Stimulated activated naive B cell treated with anti-CD40 and anti-IgM and Interleukin-4, amounts not matched to agents 10 μg/mL and 1 μg/mL and 100 μg/mL, for 72 hours (primary cell): ENCODE measurements around the gene NEUROG2.
"Not testable (repeated sequence)": the region's sequence is repeated elsewhere in the genome, so short reads cannot be mapped to it uniquely, and the experiment has no call there.

Experiments
- ATAC-seq, 2 donors: fragments of 150-1000 bp; cut with Tn5 transposase; replicated peaks; 2 replicates each; pipeline ENCODE4 v1.10.0; 2021; ENCODE audit warnings: moderate library complexity in 1 of 2
- DNase-seq: peaks from one replicate; pipeline ENCODE4 v3.0.0; 2021
- H3K27ac Mint-ChIP-seq: one replicate; pipeline ENCODE4 v1.8.0; 2022; ENCODE audit warnings: mild to moderate bottlenecking, mixed read lengths
- H3K27me3 Mint-ChIP-seq, 2 donors: one replicate each; pipeline ENCODE4 v1.8.0; 2022; ENCODE audit warnings: mixed read lengths in 2 of 2
- H3K36me3 Mint-ChIP-seq, 2 donors: one replicate each; pipeline ENCODE4 v1.8.0; 2022; ENCODE audit warnings: mixed read lengths in 2 of 2, mild to moderate bottlenecking in 1 of 2
- H3K4me1 Mint-ChIP-seq, 2 donors: one replicate each; pipeline ENCODE4 v1.8.0; 2022; ENCODE audit warnings: mixed read lengths in 2 of 2, mild to moderate bottlenecking in 1 of 2
- H3K4me3 Mint-ChIP-seq, 2 donors: one replicate each; pipeline ENCODE4 v1.8.0; 2022; ENCODE audit warnings: mild to moderate bottlenecking in 2 of 2, mixed read lengths in 2 of 2, moderate library complexity in 1 of 2
- H3K9me3 Mint-ChIP-seq, 2 donors: one replicate each; pipeline ENCODE4 v1.8.0; 2022; ENCODE audit warnings: mixed read lengths in 2 of 2, mild to moderate bottlenecking in 1 of 2

NEUROG2 gene

DNA sequence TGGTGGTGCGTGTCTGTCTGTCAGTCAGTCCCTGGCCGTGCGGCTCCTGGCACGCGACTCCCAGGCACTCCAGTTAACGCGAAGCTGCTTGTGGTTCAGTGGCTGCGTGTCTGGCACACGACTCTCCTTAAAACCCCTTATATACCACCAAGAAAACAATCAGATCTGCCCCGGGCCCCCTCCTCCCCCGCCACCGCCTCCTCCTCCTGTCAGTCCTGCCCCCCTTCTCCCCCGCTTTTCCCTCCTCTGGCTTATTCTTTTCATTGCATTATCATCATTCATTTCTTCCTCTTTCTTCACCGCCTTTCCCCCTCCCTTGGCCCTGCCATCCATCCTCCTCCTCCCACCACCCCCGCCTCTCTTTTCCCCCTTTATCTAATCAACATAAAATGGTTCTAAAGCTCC is at the start of gene NEUROG2:
NEUROG2 (minus strand) TSS at position 115 of the 405 bp plus-strand sequence. CDS start 705 bp downstream, outside the sequence.
- Mint-ChIP-seq H3K36me3 (peaks cover 2 to 8% of the 10 kb centered on the region in 2 donors), H3K27me3 (peaks cover 81 to 89% of the 10 kb centered on the region in 2 donors), H3K9me3 (peaks cover 0 to 6% of the 10 kb centered on the region in 2 donors), H3K4me3 (peak within 1 kb of the TSS; percentile 92 to 95), H3K4me1 (peaks cover 45 to 68% of the 10 kb centered on the region in 2 donors), H3K27ac (peak within 1 kb of the TSS; percentile 93)
- DNase-seq = no peak
- ATAC-seq = no peak

DNA sequence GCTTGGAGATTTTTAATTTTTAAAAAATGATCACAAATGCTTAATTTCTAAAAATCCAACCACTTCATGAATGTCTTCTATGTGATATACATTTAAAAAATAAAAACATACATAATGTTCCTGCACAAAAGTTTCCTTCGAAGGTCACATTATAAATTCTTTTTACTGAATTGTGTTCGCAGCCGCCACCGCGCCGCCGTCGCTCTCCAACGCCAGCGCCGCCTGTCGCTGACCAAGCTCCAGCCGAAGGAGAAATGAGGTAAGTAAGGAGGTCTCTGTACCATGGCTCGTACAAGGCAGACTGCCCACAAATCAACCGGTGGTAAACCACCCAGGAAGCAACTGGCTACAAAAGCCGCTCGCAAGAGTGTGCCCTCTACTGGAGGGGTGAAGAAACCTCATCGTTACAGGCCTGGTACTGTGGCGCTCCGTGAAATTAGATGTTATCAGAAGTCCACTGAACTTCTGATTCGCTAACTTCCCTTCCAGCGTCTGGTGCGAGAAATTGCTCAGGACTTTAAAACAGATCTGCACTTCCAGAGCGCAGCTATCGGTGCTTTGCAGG is 48.8 kb upstream of the NEUROG2 start:
- no peak for ATAC-seq
- Mint-ChIP-seq H3K27ac (no peak overlapping the region), H3K9me3 (peaks cover 0 to 2% of the 10 kb centered on the region in 2 donors), H3K27me3 (no peaks in the 10 kb centered on the region), H3K4me3 (no peak overlapping the region), H3K36me3 (peaks cover 17 to 19% of the 10 kb centered on the region in 2 donors), H3K4me1 (peaks cover 6 to 11% of the 10 kb centered on the region in 2 donors)
- DNase-seq = no peak

- Mint-ChIP-seq H3K9me3 (peaks cover 0 to 5% of the 10 kb centered on the region in 2 donors), H3K27me3 (no peaks in the 10 kb centered on the region), H3K36me3 (peaks cover 18 to 20% of the 10 kb centered on the region in 2 donors), H3K27ac (no peak overlapping the region), H3K4me1 (peaks cover 8 to 15% of the 10 kb centered on the region in 2 donors), H3K4me3 (no peak overlapping the region)
- ATAC-seq (no peak), DNase-seq (no peak)
These were observed 47.6 kb upstream of the NEUROG2 start for GRCh38 chr4:112563431-112564200.

- DNase-seq = no peak
- Mint-ChIP-seq H3K4me3 (no peak overlapping the region), H3K36me3 (peaks cover 10 to 24% of the 10 kb centered on the region in 2 donors), H3K9me3 (peaks cover 0 to 5% of the 10 kb centered on the region in 2 donors), H3K27ac (no peak overlapping the region), H3K27me3 (no peaks in the 10 kb centered on the region), H3K4me1 (peaks cover 8 to 15% of the 10 kb centered on the region in 2 donors)
- ATAC-seq = no peak
These were observed 46.4 kb upstream of the NEUROG2 start for GRCh38 chr4:112562254-112562879.

GRCh38 chr4:112560084-112560483 is 44.1 kb upstream of the NEUROG2 start:
- DNase-seq (no peak), ATAC-seq (peak; percentile 53 to 67)
- H3K36me3 Mint-ChIP-seq = peaks cover 6 to 17% of the 10 kb centered on the region in 2 donors
- H3K4me1 Mint-ChIP-seq = peaks cover 8 to 15% of the 10 kb centered on the region in 2 donors
- H3K27ac Mint-ChIP-seq = no peak overlapping the region
- H3K4me3 Mint-ChIP-seq = no peak overlapping the region
- H3K27me3 Mint-ChIP-seq = no peaks in the 10 kb centered on the region
- peaks cover 0 to 5% of the 10 kb centered on the region in 2 donors for H3K9me3 Mint-ChIP-seq

- no peak for DNase-seq
- Mint-ChIP-seq H3K36me3 (peaks cover 6 to 17% of the 10 kb centered on the region in 2 donors), H3K27me3 (no peaks in the 10 kb centered on the region), H3K4me1 (peaks cover 8 to 15% of the 10 kb centered on the region in 2 donors), H3K9me3 (peaks cover 0 to 5% of the 10 kb centered on the region in 2 donors), H3K4me3 (no peak overlapping the region), H3K27ac (no peak overlapping the region)
- no peak for ATAC-seq
These were observed 43.1 kb upstream of the NEUROG2 start for GRCh38 chr4:112559053-112559452.

GRCh38 chr4:112557676-112558411 is 41.9 kb upstream of the NEUROG2 start:
- Mint-ChIP-seq H3K27ac (no peak overlapping the region), H3K4me3 (no peak overlapping the region), H3K4me1 (peaks cover 7 to 15% of the 10 kb centered on the region in 2 donors), H3K27me3 (no peaks in the 10 kb centered on the region), H3K36me3 (peaks cover 8 to 14% of the 10 kb centered on the region in 2 donors), H3K9me3 (peaks cover 0 to 5% of the 10 kb centered on the region in 2 donors)
- no peak for DNase-seq
- ATAC-seq = no peak

GRCh38 chr4:112554271-112554670 is 38.3 kb upstream of the NEUROG2 start:
- not testable (repeated sequence) for H3K36me3 Mint-ChIP-seq, H3K9me3 Mint-ChIP-seq, H3K27ac Mint-ChIP-seq, H3K4me1 Mint-ChIP-seq, DNase-seq, H3K4me3 Mint-ChIP-seq, ATAC-seq, H3K27me3 Mint-ChIP-seq

- Mint-ChIP-seq H3K9me3 (no peaks in the 10 kb centered on the region), H3K27me3 (no peaks in the 10 kb centered on the region), H3K27ac (no peak overlapping the region), H3K36me3 (peaks cover 0 to 2% of the 10 kb centered on the region in 2 donors), H3K4me3 (no peak overlapping the region), H3K4me1 (no peaks in the 10 kb centered on the region)
- ATAC-seq (no peak), DNase-seq (no peak)
These were observed 36.7 kb upstream of the NEUROG2 start for GRCh38 chr4:112552668-112553067.

DNA sequence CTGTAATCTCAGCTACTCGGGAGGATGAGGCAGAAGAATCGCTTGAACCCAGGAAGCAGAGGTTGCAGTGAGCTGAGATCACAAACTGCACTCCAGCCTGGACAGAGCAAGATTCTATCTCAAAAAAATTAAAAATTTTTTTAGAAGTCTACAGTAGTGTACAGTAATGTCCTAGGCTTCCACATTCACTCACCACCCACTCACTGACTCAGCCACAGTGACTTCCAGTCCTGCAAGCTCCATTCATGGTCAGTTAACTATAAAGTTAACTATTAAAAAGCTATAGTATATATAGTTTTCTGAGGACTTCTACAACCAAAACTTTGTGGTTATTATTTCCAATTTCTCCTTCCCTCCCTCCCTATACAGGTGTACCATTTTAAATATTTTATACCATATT is 34.7 kb upstream of the NEUROG2 start:
- Mint-ChIP-seq H3K27ac (no peak overlapping the region), H3K4me1 (no peaks in the 10 kb centered on the region), H3K27me3 (no peaks in the 10 kb centered on the region), H3K9me3 (no peaks in the 10 kb centered on the region), H3K36me3 (peaks cover 2 to 4% of the 10 kb centered on the region in 2 donors), H3K4me3 (no peak overlapping the region)
- DNase-seq = no peak
- no peak for ATAC-seq

GRCh38 chr4:112546476-112546875 is 30.5 kb upstream of the NEUROG2 start:
- no peak overlapping the region for H3K27ac Mint-ChIP-seq
- H3K9me3 Mint-ChIP-seq = no peaks in the 10 kb centered on the region
- no peaks in the 10 kb centered on the region for H3K27me3 Mint-ChIP-seq
- ATAC-seq = no peak
- peaks cover 3 to 7% of the 10 kb centered on the region in 2 donors for H3K36me3 Mint-ChIP-seq
- no peaks in the 10 kb centered on the region for H3K4me1 Mint-ChIP-seq
- no peak overlapping the region for H3K4me3 Mint-ChIP-seq
- no peak for DNase-seq

GRCh38 chr4:112545346-112545745 is 29.4 kb upstream of the NEUROG2 start:
- ATAC-seq = no peak

DNA sequence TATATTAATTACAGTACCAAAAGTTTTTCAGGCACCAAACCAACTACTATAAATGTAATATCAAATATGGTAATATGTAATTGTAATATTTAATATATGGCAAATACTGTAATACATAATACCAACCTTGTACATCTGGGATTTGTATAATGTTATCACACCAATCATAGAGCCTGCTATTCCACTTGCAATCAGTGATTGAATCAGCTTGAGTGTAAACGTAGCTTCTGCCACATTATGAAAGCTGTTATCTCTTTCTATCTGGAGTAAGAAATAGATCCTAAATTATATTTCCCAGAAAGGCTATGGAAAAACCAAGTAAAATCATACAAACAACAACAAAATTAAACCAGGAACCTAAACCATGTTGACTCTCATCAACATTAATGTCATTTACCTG is 24.7 kb upstream of the NEUROG2 start:
- H3K27ac Mint-ChIP-seq = no peak overlapping the region
- H3K9me3 Mint-ChIP-seq = no peaks in the 10 kb centered on the region
- H3K4me3 Mint-ChIP-seq = no peak overlapping the region
- no peak for DNase-seq
- no peaks in the 10 kb centered on the region for H3K4me1 Mint-ChIP-seq
- H3K27me3 Mint-ChIP-seq = no peaks in the 10 kb centered on the region
- H3K36me3 Mint-ChIP-seq = peaks cover 7% of the 10 kb centered on the region in 2 donors
- ATAC-seq = no peak

More at GRCh38 chr4:112545346-112545745, 29.4 kb upstream of the NEUROG2 start:
- no peak overlapping the region for H3K27ac Mint-ChIP-seq
- no peak overlapping the region for H3K4me3 Mint-ChIP-seq
- H3K9me3 Mint-ChIP-seq = no peaks in the 10 kb centered on the region
- H3K36me3 Mint-ChIP-seq = peaks cover 3 to 7% of the 10 kb centered on the region in 2 donors
- no peaks in the 10 kb centered on the region for H3K4me1 Mint-ChIP-seq
- DNase-seq = no peak
- no peaks in the 10 kb centered on the region for H3K27me3 Mint-ChIP-seq

DNA sequence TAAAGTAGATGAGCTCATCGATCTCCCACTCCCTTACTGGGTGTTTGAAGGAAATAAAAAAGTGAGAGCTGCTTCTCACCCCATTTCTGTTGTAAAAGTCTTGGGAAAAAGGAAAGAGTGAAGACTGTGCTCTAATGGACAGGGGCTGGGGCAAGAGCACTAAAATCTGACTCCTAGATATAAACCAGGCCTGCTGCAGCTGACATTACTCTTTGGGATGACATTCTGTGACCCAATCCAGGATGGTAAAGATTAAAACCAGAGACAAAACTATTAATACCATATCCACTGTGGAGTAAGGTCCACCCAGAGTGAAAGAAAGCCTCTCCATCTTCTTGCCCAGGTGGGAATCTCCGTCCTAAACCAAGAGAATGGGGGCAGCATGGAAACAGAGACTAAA is 20.1 kb upstream of the NEUROG2 start:
- H3K36me3 Mint-ChIP-seq = peaks cover 4 to 5% of the 10 kb centered on the region in 2 donors
- ATAC-seq (no peak), DNase-seq (no peak)
- H3K4me1 Mint-ChIP-seq = no peaks in the 10 kb centered on the region
- H3K27ac Mint-ChIP-seq = no peak overlapping the region
- no peak overlapping the region for H3K4me3 Mint-ChIP-seq
- no peaks in the 10 kb centered on the region for H3K9me3 Mint-ChIP-seq
- H3K27me3 Mint-ChIP-seq = peaks cover 0 to 4% of the 10 kb centered on the region in 2 donors
